ENCODE results near the gene PDE2A.

Gene PDE2A

GRCh38 chr11:72543849-72544542 lies 130.2 kb downstream of the PDE2A start:
- no peaks in the 10 kb centered on the region for H3K36me3 ChIP-seq (ENCODE audit: control insufficient read depth, insufficient read depth, low read length)
- TF ChIP-seq CTCF (IDR thresholded peaks at IDR 0.05; ENCODE audit: insufficient read depth, low read length, poor library complexity, severe bottlenecking): no peak
- DNase-seq (ENCODE audit: extremely low read depth, insufficient read length): no peak
- peaks cover 2% of the 10 kb centered on the region for H3K27me3 ChIP-seq (replicated peaks; ENCODE audit: control insufficient read depth, insufficient read depth, low read length)
- H3K4me3 ChIP-seq (replicated peaks; ENCODE audit: low read depth, low read length): no peak overlapping the region

- H3K4me3 ChIP-seq (replicated peaks; ENCODE audit: low read depth, low read length): no peak overlapping the region
- H3K36me3 ChIP-seq (ENCODE audit: control insufficient read depth, insufficient read depth, low read length): no peaks in the 10 kb centered on the region
- no peak for TF ChIP-seq CTCF (IDR thresholded peaks at IDR 0.05; ENCODE audit: insufficient read depth, low read length, poor library complexity, severe bottlenecking)
- no peak for DNase-seq (ENCODE audit: extremely low read depth, insufficient read length)
- H3K27me3 ChIP-seq (replicated peaks; ENCODE audit: control insufficient read depth, insufficient read depth, low read length): no peaks in the 10 kb centered on the region; the same call in none of the 2 replicates
These were observed 132.8 kb downstream of the PDE2A start for GRCh38 chr11:72541257-72541974.

GRCh38 chr11:72537051-72537450 lies 137.2 kb downstream of the PDE2A start:
- Histone ChIP-seq H3K4me3 (replicated peaks; ENCODE audit: low read depth, low read length) (no peak overlapping the region), H3K36me3 (ENCODE audit: control insufficient read depth, insufficient read depth, low read length) (no peaks in the 10 kb centered on the region), H3K27me3 (replicated peaks; ENCODE audit: control insufficient read depth, insufficient read depth, low read length) (no peaks in the 10 kb centered on the region; the same call in 1 of the 2 replicates)
- no peak for TF ChIP-seq CTCF (IDR thresholded peaks at IDR 0.05; ENCODE audit: insufficient read depth, low read length, poor library complexity, severe bottlenecking)
- no peak for DNase-seq (ENCODE audit: extremely low read depth, insufficient read length)

- no peaks in the 10 kb centered on the region; the same call in 1 of the 2 replicates for H3K27me3 ChIP-seq (replicated peaks; ENCODE audit: control insufficient read depth, insufficient read depth, low read length)
- DNase-seq (ENCODE audit: extremely low read depth, insufficient read length): no peak
- H3K4me3 ChIP-seq (replicated peaks; ENCODE audit: low read depth, low read length): no peak overlapping the region
- no peaks in the 10 kb centered on the region for H3K36me3 ChIP-seq (ENCODE audit: control insufficient read depth, insufficient read depth, low read length)
- peak; percentile 12 for TF ChIP-seq CTCF (IDR thresholded peaks at IDR 0.05; ENCODE audit: insufficient read depth, low read length, poor library complexity, severe bottlenecking)
These were observed 139.1 kb downstream of the PDE2A start for GRCh38 chr11:72535194-72535547.

GRCh38 chr11:72534371-72535193 lies 139.6 kb downstream of the PDE2A start:
- no peak overlapping the region for H3K4me3 ChIP-seq (replicated peaks; ENCODE audit: low read depth, low read length)
- TF ChIP-seq CTCF (IDR thresholded peaks at IDR 0.05; ENCODE audit: insufficient read depth, low read length, poor library complexity, severe bottlenecking): no peak
- no peak for DNase-seq (ENCODE audit: extremely low read depth, insufficient read length)

More at GRCh38 chr11:72534371-72535193, 139.6 kb downstream of the PDE2A start:
- Histone ChIP-seq H3K27me3 (replicated peaks; ENCODE audit: control insufficient read depth, insufficient read depth, low read length) (no peaks in the 10 kb centered on the region; the same call in 1 of the 2 replicates), H3K36me3 (ENCODE audit: control insufficient read depth, insufficient read depth, low read length) (no peaks in the 10 kb centered on the region)
